GM19023 (cell line): ENCODE results near the gene CLDN10.
"Not testable (repeated sequence)": the region's sequence is repeated elsewhere in the genome, so short reads cannot be mapped to it uniquely, and the experiment has no call there.

ENCODE experiments used
- ATAC-seq: cut with Tn5 transposase; IDR thresholded peaks from one replicate; pipeline ENCODE4 v1.9.1; 2021; ENCODE audit warnings: mild to moderate bottlenecking, moderate library complexity; ENCODE audit not compliant: unreplicated experiment

The CLDN10 gene

DNA sequence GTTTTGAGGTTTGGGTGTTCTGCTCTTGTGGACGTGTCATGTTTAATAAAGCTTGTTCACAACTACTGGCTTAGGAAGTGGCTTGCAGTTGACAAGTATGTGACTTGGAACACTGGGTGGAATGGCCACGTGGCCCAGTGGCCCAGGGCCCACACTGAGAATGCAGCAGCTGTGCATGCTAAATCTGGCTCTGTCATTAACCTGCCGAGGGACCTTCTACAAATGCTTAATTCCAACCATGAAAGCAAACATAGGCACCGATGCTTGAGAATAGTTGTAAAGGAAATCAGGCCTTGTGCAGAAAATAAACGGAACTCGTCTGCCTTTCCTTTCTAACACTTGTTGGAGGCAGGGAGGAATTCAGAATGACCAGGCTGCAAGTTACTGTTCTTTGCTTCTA lies 11.6 kb upstream of the CLDN10 start:
- no peak for ATAC-seq

DNA sequence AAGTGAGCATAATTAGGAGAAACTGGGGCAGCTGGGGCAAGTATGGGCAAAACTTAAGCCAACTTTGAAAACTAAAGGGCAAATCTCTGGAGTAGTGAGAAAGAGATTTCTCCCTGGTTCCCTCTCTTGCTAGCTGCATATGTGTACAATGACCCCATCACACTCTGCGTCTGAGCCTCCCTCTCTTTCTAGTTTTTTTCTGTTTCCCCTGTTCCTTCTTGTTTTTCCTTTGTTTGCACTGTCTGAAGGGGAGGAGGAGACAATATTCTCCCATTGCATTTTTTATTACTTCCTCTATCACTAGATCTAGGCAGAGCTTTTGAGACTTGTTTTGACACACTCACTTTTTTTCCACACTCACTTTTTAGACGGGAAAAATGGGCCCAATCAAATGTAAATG lies 11.2 kb upstream of the CLDN10 start:
- ATAC-seq = no peak

DNA sequence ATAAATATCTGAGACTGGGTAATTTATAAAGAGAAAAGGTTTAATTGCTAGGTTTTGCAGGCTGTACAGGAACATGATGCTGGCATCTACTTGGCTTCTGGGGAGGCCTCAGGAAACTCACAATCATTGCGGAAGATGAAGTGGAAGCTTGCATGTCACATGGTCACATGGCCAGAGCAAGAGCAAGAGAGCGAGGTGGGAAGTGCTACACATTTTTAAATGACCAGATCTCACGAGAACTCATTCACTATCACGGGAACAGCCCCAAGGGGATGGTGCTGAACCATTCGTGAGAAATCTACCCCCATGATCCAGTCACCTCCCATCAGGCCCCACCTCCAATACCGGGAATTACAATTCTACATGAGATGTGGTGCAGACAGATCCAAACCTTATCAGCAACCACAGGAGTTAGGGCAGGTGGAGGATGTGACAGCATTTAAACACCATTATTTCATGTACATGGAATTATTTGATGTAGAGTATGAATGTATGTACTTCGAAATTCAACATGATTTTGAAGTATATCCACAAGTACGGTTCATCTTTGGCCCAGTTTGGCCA lies 10.5 kb upstream of the CLDN10 start:
- no peak for ATAC-seq

DNA sequence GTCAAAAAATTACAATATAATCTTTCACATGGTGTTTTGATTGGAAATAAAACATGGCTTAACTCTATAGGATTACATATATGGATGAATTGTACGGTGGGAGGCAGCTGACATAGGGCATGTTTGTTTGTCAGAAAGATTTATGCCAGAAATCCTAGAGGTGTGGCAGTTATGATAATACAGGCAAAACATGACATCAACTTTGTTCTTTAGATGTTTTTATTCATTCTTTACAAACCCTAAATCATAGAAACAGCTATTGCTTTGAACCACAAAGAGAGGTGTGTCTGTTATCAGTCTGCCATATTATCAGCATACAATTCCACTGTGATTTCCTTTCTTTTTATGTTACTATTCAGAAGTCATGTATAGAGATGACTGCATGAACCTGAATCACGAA lies 8.2 kb upstream of the CLDN10 start:
- no peak for ATAC-seq

DNA sequence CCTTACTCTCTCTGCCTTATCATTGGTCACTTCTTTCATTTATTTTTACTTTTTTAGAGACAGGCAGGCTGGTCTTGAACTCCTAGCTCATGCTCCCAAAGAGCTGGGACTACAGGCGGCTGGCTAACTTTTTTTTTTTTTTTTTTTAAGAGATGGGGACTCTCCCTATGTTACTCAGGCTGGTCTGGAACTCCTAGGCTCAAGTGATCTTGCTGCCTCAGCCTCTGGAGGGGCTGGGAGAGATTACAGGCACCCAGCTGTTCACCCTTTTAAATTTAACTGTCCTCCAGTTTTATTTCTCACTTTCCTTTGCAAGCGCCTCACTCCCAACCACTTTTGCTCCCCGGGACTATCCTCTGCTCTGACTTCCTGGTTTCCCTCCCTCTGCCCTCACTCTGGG lies 5.6 kb upstream of the CLDN10 start:
- no peak for ATAC-seq

DNA sequence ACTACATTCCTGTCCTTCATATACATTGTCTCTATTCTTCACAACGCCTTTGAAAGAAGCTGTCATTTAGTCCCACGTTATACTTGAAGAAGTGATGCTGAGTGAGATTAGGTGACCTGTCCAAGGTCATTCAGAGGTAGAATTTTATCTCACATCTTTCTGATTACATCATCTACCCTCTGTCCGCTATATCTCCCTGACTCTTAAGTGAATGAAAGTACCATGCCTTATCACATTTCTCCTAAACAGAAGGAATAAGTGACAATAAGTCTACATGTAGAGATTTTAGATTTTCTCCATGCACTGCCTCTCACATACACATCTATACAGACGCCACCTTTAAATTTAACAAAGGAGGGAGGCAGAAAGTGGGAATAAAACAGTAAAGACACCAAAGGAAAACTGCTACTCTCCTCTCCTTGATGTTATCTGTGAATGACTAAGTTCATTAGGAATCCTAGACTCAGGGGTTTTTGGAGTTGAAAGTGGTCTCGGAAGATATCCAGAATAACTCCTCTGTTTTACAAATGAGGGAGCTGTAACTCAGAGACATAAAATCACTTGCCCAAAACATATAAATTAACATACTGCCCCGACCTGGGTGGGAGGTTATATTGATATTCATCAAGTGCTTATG lies 4.9 kb upstream of the CLDN10 start:
- ATAC-seq = no peak

DNA sequence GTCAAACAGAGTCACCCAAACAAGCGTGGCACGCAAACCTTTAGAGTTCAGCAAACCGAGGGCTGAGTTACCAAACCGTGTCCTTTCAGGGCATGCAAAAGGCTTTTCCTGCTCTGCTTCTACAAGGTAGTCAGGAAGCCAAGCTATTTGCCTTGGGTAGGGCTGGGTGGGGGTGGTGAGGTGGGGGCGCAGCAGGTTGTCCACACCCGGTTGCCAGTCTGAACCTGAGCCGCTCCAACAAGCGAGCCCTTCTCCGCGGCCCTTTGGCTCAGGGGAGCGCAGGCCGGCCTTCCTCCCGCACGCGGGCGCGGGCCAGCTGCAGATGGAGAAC lies 347 bp upstream of the CLDN10 start:
- ATAC-seq = no peak

DNA sequence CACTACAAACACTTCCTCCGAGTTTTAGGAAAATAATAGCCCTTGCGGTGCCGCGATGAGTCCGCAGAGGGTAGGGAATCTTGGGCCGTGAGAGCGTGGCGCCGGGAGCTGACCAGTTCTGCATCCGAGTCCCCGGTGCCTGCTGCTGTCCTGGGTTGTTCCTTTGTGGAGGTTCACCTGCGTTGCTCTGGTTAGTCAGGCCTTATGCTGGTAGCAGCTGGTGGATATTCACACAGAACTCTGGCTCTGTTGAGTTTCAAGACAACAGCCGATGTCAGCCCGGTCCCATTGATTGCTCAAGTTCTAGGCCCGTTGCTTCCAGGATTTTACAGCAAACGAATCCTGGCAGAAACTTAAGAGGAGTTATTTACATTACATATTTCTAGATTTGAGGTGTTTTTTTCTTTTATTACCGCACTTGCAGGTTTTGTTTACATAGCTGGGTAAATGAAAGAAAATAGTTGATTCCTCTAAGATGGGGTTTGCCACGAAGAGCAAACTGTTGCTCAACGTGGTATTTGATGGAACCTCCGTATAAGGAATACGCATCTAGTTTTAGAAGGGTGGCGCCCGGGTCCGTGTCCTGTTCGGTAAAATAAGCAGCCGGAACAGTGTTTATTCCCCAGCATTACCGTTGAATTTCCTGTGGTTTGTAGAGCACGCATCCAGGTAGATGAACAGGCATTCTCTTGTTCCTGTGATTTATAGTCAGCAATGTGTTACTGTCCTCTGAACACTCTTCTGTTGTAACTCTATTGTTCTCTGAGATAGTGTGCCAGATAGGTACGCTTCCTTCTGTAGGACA lies 1.3 kb downstream of the CLDN10 start:
- ATAC-seq = no peak

DNA sequence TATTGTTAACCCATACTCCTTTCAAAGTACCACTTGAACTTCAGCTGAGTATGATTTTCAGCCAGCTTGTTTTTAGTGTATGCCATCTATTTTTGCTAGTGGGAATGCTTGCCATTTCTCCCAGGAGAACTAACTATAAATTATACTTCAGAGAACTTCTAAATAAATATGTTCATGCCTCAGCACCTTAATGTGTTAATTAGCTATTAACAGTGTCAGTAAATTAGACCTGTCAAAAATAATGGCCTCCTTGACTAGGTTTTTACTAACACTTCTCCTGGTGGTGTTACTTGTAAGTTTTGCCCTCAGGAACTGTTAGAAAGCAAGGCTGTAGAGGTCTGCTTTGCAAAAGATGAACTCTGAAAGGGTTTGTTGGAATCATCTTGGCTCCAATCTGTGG lies 4.5 kb downstream of the CLDN10 start:
- no peak for ATAC-seq

DNA sequence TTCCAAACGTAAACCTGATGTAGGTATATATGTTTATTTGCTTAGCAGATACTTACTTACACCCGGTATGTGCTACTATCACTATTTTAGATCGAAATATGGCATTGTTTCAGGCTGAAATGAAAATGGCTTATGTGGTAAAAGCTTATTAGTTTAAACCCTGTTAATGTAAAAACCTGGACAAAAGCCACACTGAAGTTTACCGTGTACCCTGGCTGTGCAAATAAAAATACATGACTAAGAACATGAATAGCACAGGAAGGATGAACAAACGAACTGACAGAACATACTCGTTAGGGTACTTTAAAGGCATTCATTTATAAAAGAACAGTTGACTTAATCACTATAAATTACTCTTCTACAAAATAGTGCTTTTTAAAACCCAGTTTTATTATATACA lies 6.6 kb downstream of the CLDN10 start:
- no peak for ATAC-seq

DNA sequence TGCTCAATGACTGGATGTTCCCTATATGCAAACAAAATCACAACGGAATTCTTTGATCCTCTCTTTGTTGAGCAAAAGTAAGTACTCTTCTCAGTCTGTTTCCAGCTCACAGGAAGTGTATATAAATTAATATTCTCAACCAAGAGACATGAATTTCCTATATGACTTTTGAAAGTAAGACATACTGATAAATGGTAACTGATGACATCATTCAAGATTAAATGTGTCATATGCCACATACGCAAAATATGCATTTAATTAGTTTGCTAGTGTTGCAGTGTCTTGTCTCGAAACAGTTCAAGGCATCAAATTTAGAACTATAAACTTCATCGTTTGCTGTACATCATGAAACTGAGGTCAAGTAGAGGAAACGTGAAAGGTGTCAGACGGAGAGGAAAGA lies 7.9 kb downstream of the CLDN10 start:
- ATAC-seq = no peak

DNA sequence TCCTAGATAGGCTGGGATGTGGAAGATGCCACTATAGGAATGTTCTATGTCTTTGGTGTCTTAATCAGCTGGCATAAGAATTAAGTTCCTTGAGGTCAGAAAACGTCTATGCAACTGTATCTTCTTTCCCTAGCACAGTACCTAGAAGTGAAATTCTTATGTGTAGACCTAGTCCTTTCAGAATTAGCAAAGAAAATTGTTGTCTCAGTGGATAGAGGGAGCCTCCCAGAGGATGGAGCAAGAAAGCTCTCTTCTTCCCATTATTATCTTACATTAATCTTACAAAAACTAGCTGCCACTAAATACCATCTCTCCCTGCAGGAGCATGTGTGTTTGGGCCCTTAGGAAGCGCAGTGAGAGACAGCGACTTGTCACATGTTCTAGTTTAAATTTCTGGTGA lies 11.6 kb downstream of the CLDN10 start:
- ATAC-seq = no peak

DNA sequence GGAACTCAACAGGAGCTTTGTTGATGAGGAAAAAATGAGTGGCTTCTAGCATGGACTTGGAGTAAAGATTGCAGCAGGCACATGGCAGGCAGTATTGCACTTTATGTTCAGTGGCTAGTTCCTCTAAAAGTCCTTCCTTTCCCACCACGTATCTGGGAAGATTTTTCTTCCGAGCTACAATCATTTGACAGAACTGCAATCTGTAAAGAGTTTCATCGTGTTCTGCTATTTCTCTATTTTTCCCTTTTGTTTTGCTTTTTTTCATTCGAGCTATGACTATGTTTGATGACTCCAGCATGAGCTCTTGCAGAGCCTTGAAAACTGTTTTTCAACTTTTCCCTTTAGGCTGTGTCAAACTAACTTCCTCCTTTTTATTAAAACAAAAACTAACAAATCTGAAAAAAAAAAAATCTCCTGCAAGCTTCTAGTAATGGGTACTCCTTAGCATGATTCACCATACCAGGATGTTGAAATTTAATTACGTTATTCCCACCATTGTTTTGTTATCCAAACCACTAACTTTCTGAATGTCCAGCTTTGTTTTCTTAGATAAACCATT lies 12.3 kb downstream of the CLDN10 start:
- no peak for ATAC-seq

DNA sequence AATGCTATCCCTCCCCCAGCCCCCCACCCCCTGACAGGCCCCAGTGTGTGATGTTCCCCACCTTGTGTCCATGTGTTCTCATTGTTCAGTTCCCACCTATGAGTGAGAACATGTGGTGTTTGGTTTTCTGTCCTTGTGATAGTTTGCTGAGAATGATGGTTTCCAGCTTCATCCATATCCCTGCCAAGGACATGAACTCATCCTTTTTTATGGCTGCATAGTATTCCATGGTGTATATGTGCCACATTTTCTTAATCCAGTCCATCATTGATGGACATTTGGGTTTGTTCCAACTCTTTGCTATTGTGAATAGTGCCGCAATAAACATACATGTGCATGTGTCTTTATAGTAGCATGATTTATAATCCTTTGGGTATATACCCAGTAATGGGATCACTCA lies 13.2 kb downstream of the CLDN10 start:
- ATAC-seq = not testable (repeated sequence)

DNA sequence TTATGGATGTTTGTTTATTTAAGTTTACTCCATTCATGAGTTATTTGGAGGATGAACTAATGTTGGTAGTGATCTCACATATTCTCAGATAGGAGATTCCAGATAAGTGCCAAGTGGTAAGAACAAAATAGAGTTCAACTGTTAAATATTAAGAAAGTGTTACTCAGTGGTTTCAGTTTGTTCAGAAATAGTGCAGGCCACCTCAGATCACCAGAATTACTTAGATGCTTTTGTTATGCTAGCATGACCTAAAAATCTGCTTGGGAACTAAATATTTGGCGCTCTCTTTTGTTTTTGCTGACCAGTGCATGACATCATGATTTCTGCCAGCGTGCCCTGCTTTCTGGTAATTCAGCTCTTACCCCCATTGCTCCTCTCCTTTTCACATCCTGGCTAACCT lies 15.6 kb downstream of the CLDN10 start:
- no peak for ATAC-seq

DNA sequence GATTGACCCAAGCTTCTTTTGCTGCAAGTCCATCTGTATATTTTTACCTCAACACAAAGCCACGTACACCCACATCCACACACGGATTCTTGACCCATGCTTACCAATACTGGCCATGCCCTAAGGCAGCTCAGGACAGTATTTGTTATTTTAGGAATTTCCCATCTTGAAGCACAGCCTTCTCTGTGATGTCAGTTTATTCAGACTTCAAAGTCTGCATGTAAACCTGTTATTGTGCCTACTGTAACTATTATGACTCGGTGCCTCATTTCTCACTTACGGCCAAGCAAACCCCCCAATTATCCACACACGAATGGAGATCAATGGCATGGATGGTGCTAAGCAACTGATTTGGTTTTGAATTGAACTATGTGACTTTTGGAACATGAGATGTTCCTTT lies 17.5 kb downstream of the CLDN10 start:
- ATAC-seq = no peak

DNA sequence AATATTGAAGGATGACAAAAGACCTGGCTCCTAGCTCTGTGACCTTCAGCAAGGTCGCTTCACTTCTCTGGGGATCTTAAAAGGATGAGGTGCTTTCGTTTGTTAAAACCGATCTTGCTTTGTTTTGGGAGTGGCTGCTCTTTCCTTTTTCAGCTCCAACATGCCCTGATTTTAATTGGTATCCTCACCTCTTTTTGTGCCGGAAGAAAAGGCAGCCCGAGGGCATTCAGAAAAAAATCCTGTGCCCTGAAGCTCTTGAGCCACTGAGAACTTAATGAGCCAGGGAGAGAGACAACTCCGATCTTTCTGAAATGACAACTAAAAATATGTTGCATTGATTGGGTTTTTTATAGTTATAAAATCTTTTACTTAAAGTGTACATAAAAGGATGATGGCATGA lies 19.4 kb downstream of the CLDN10 start:
- ATAC-seq = no peak

DNA sequence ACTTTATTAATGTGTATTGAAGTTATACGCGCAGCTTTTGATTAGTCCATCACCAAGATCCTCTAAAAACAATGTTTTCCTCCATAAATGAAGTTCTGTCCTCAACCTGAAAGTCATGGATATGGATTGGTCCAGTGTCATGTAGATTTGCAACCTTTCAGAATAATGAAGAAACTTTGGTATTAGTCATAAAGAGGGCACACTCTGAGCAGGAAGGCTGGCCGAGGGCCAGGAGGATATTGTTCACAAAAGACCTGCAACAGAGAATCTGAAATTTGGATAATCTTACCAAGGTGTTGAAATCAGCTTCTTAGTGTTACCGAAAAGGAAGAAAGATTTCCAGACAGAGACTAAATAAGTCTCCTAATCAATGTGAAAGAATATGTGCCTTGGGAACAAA lies 20.7 kb downstream of the CLDN10 start:
- no peak for ATAC-seq

DNA sequence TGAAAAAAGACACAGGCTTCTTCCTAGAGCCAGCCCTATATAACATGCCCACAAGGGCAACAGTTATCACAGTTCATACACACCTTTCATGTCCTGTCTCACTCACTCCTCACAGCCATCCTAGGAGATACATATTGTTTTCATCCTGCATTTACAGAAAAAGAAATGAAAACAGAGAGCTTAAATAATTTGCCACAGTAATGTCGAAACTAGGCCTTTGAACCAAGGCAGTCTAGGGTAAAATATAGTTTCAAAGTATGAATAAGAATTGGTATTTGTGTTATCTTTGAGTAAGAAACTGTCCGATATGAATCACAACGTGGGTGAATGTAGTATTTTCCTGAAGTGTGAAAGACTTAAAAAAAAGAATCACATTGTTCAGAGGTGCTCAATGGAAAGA lies 26.8 kb downstream of the CLDN10 start:
- peak; percentile 88 for ATAC-seq

DNA sequence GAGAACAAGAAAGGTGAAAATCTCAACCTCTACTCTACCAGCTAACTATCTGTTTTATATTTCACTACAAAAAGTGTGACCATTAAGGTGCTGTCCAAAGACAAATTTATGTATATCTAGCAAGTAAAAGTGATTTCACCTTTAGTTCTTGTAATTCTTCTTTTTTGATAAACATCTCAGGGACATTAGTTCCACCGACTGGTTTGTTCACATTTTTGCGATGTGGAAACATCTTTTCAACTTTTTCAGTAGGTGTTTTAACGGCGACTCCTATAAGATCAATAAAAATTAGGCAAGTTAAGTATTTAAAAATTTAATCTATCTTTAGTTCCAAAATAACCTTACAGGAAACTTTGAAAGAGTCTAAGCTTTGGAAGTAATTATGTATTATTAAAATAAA lies 33.3 kb downstream of the CLDN10 start:
- no peak for ATAC-seq

DNA sequence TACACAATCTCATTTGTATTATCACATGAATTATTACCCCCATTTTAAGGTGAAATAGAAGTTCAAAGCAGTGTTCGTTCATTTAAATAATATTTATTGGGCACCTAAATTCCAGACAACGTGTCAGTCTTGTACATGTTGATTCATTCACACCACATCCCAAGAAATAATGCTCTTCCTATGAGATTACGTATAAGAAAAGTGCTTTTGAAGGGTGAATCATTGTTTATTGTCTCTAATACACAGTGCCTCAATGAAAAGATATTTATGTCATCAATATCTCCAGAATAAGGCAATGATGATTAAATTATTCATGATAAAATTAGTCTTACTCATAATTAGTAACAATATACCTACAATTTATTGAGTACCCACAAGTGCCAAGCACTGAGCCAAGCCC lies 35.6 kb downstream of the CLDN10 start:
- no peak for ATAC-seq

DNA sequence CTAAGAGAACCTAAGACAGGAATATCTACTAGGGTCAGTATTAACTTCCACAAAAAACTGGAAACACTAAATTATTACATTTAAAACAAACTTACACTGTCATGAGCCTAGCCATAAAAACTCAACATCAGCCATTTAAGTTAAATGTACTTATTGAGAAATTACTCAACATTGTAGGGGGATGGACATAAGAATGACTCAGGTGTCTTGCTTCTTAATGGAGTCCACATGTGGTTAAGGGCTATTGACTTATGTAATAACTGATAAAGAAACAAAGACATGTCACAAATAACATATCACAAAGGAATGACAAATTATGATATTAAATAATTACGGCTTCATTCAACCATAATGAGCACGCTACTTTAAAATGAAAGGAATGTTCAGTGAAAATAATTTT lies 36.2 kb downstream of the CLDN10 start:
- ATAC-seq = no peak
